Bronchial epithelial cell (primary cell): ENCODE data around the gene HTR1A. TPM values are rescaled to one million over a fixed set of nuclear protein-coding genes. Genes with fewer than 3 reads are reported as not detected.
A peak's percentile ranks its signal among the peaks of the same experiment; 100 is the strongest.

ENCODE experiments used
- DNase-seq: peaks from one replicate; pipeline ENCODE4 v3.0.0-alpha.2; 2010; ENCODE audit warnings: low read depth
- FAIRE-seq: peaks from 2 replicates; lab custom pipeline; 2011; peaks lifted over from hg19 to GRCh38; lab: Jason Lieb, UNC
- H3K27me3 ChIP-seq: 2 replicates; pipeline ENCODE4 v1.5.1; 2011; ENCODE audit warnings: low read length; ENCODE audit not compliant: control insufficient read depth, insufficient read depth
- H3K36me3 ChIP-seq: 2 replicates; pipeline ENCODE4 v1.5.1; 2011; ENCODE audit warnings: low read length; ENCODE audit not compliant: control insufficient read depth, insufficient read depth
- H3K4me3 ChIP-seq: 2 replicates; pipeline ENCODE4 v1.5.1; 2011; ENCODE audit warnings: mild to moderate bottlenecking, low read depth, low read length, control low read depth
- CTCF ChIP-seq: IDR thresholded peaks from 2 replicates; pipeline ENCODE4 v1.5.1; 2011; ENCODE audit warnings: mild to moderate bottlenecking, moderate library complexity, low read length, control low read depth, inconsistent platforms; ENCODE audit not compliant: insufficient read depth, severe bottlenecking
- total RNA-seq: library from RNA; depleted of rRNA; stranded (reverse); fragments of >200 nt; gene quantifications from 2 replicates; pipeline ENCODE4 v1.2.1, GENCODE V29; 2014

The HTR1A gene
- total RNA-seq, 1 donor from 2014 or later = not detected

- DNase-seq = peak; percentile 67
- TF ChIP-seq CTCF = no peak
- H3K36me3 ChIP-seq = no peaks in the 10 kb centered on the region
- no peak for FAIRE-seq
- no peaks in the 10 kb centered on the region for H3K27me3 ChIP-seq
- no peak overlapping the region for H3K4me3 ChIP-seq
Observed at GRCh38 chr5:63923914-63924313, 38.3 kb downstream of the HTR1A start.

GRCh38 chr5:63919763-63920478 lies 42.3 kb downstream of the HTR1A start:
- Histone ChIP-seq H3K27me3 (no peaks in the 10 kb centered on the region), H3K36me3 (no peaks in the 10 kb centered on the region), H3K4me3 (no peak overlapping the region)
- DNase-seq (no peak), FAIRE-seq (no peak)
- no peak for TF ChIP-seq CTCF

GRCh38 chr5:63916786-63917185 lies 45.5 kb downstream of the HTR1A start:
- TF ChIP-seq CTCF = no peak
- no peak overlapping the region for H3K4me3 ChIP-seq
- H3K27me3 ChIP-seq = no peaks in the 10 kb centered on the region
- H3K36me3 ChIP-seq = no peaks in the 10 kb centered on the region
- DNase-seq (peak; percentile 65), FAIRE-seq (no peak)

GRCh38 chr5:63911871-63912270 lies 50.4 kb downstream of the HTR1A start:
- TF ChIP-seq CTCF = no peak
- Histone ChIP-seq H3K27me3 (no peaks in the 10 kb centered on the region), H3K36me3 (no peaks in the 10 kb centered on the region), H3K4me3 (no peak overlapping the region)
- FAIRE-seq (no peak), DNase-seq (no peak)

Other genes with a start within 250 kb of the HTR1A start
- 3.6 and 4.5 TPM in 2 replicates for gene RNF180, start 203.4 kb upstream of the HTR1A start, total RNA-seq